GM19324 (cell line): ENCODE results near the gene PFDN1.

Source experiments
- ATAC-seq: cut with Tn5 transposase; IDR thresholded peaks from one replicate; pipeline ENCODE4 v1.9.1; 2021; ENCODE audit warnings: mild to moderate bottlenecking, moderate library complexity; ENCODE audit not compliant: unreplicated experiment, low FRiP score

The PFDN1 gene

DNA sequence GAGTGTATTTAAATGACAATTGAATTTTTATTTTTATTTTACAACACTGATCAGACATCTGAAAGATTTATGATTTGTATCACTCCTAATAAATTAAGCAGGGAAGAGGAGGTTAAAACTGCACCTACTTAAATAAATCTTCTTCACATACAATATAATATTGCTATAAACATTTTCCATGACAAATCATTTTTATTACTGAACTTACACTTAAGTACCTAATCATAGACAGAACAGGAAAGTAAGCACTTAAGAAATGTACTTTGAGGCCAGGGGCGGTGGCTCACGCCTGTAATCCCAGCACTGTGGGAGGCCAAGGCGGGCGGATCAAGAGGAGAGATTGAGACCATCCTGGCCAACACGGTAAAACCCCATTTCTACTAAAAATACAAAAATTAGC is 3.8 kb downstream of the PFDN1 start:
- no peak for ATAC-seq

DNA sequence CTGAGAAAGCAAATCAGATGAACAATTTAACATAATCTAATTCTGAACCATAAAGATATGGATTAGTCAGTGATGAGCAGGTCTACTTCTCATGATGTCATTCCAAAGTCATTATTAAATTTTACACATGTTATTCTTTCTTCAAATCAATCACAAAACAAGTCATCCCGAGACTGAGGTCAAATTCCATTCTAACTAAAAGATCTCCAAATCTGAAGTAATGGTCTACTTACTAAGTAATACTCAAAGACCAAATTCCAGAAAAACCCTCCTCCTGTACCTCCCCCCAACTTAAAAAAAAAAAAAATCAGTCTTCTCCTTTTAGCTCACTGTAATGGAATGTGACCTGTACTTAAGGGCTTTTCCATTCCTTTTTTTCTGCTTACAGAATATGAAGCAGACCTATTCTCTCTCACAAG is 4.7 kb downstream of the PFDN1 start:
- no peak for ATAC-seq

GRCh38 chr5:140297283-140297682 is 5.6 kb downstream of the PFDN1 start:
- no peak for ATAC-seq

GRCh38 chr5:140296289-140296688 is 6.6 kb downstream of the PFDN1 start:
- no peak for ATAC-seq

DNA sequence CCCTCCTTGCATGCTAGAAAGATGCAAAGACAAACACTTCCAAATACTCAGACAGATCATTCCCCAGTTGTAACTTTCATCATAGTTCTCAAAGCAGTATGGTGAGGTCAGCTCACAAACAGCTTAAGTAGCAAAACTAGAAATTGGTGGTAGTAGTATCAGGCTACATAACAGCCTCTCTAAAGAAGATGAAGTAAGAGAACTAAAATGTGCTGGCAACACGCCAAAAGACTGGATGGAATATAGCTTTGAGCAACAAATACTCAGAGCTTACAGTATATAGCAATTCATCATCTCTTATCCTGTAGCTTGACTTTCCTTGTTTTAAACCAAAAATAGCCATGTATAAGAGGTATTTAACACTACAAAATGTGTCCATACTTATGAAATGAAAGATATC is 7.5 kb downstream of the PFDN1 start:
- ATAC-seq = no peak

DNA sequence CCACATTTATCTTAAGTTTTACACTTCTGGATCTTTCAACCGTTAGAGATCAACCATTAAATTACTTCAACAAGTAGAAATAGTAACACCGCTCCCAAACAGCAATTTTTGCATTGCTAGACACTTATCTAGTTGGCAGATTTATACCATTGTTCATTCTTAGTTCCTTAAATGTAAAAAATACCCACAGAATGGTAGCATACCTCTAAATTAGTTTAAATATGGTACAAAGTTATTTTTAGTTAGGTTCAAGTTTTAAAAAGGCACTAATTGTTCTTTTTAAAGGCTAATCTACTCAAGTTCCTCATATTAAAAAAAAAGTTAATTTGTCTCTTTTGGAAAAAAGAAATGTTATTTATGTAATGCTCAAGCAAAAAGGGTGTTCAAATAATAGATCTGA is 8.1 kb downstream of the PFDN1 start:
- ATAC-seq = no peak

DNA sequence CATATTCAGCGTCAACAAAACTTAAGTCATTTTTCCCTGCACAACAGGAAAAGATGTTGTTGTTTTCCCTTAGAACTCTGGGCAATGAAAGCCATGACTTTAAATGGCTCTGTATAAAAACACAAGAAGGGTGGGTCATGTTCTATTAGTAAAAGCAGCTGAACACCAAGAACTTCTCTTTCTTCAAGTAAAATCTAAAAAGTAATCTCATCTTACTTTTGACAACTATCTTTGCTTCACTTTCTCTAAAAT is 9.1 kb downstream of the PFDN1 start:
- no peak for ATAC-seq

GRCh38 chr5:140293091-140293848 is 9.6 kb downstream of the PFDN1 start:
- ATAC-seq = no peak

GRCh38 chr5:140292212-140293036 is 10.5 kb downstream of the PFDN1 start:
- ATAC-seq = no peak

DNA sequence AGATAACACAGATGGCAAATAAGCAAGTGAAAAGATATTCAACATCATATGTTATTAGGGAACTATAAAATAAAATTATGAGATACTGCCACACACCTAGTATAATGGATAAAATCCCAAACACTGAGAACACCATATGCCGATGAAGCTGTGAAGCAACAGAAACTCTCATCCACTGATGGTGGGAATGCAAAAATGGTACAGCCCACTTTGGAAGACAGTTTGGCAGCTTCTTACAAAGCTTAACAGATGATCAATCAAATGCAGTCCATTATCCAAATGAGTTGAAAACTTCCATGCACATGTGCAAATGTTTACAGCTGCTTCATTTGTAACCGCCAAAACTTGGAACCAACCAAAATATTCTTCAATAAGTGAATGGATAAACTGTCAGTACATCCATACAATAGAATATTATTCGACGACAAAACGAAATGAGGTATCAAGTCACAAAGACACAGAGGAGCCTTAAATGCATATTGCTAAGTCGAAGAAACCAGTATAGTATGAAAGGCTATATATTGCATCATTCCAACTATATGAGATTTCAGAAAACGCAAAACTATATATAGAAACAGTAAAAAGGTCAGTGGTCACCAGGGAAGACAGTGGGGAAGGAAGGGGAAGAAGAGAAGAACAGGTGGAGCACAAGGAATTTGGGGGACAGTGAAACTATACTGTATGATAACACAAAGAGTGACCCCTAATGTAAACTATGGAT is 14.9 kb downstream of the PFDN1 start:
- no peak for ATAC-seq

DNA sequence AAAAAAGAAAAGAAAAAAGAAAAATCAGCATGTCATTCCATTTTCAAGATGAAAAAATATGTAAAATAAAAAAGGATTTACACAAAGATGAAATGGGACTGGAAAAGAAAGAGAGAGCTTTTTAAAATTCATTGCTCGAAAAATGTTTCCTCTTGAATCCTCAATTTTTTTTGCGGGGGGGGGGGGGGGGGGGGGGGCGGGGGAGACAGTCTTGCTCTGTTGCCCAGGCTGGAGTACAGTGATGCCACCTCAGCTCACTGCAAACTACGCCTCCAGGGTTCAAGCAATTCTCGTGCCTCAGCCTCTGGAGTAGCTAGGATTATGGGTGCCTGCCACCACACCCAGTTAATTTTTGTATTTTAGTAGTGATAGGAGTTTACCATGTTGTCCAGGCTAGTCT is 16.5 kb downstream of the PFDN1 start:
- ATAC-seq = no peak

GRCh38 chr5:140284013-140284412 is 18.9 kb downstream of the PFDN1 start:
- no peak for ATAC-seq

- no peak for ATAC-seq
Measured at GRCh38 chr5:140282266-140282665, 20.6 kb downstream of the PFDN1 start.

GRCh38 chr5:140275837-140276236 is 27.1 kb downstream of the PFDN1 start:
- no peak for ATAC-seq

DNA sequence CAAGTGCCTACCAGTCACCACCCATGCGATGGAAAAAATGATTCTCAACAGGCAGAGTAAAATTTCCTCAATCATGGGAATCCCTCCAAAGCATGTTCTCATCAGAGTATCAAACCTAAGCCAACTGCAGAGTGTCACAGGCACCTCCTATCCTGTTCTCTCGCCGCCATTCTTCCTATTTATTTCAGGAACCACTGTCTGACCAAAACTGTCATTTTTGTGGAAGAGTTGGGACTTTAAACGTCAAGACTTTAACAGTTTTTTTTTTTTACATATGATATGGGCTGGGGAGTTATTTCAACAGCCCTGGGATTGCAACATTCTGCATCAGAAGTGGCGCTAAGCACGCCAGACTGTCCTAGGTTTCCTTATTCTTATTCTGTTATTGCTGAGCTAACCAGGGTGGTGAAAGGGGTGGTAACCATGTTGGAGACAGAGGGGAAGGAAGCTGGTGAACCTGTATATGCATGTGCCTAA is 29.5 kb downstream of the PFDN1 start:
- ATAC-seq = no peak

GRCh38 chr5:140270008-140270407 is 32.9 kb downstream of the PFDN1 start:
- ATAC-seq = no peak

DNA sequence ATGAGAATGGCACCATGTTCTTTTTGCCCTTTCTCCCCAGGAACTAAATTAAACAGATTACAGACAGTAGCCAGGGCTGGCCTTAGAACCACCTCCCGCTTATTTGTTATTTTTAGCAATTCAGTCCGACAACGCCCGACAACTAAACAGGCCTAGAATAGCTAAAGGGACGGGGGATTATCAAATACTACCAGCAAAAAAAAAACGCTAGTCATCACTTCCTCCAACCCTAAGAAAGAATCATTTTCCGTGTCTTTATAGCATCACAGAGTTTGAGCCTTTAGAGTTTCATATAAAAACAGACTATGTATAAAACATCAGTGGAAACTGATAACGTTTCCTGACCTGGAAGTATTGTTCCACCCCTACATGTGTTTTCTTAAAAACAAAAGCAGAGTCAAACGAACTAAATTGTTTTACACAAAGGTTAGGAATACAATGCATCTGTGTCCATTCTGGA is 35.3 kb downstream of the PFDN1 start:
- ATAC-seq = no peak

GRCh38 chr5:140267201-140267540 is 35.7 kb downstream of the PFDN1 start:
- no peak for ATAC-seq

DNA sequence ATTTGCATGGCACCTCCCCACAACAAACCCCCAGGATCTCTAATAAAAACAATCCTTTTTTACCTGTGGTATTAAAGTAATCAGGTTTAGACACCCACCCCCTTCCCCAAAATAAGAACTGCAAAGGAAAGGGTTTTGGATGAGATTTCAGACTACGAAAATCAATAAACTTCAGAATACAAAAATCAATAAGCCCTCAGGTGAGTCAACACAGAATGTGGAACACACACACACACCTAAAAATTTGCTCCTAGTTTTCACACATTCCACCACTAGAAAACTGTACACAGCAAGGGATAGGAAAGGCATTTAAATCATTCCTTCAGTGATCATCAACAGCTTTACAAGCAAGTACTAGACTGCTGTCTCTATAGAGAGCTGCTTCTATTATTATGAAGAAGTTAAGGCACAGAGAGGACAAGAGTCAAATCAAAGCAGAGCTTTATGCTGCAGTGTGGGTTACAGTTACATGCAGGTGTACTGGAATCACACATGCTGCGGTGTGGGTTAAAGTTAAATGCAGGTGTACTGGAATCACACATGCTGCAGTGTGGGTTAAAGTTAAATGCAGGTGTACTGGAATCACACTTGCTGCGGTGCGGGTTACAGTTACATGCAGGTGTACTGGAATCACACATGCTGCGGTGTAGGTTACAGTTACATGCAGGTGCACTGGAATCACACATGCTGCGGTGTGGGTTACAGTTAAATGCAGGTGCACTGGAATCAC is 36.3 kb downstream of the PFDN1 start:
- no peak for ATAC-seq

DNA sequence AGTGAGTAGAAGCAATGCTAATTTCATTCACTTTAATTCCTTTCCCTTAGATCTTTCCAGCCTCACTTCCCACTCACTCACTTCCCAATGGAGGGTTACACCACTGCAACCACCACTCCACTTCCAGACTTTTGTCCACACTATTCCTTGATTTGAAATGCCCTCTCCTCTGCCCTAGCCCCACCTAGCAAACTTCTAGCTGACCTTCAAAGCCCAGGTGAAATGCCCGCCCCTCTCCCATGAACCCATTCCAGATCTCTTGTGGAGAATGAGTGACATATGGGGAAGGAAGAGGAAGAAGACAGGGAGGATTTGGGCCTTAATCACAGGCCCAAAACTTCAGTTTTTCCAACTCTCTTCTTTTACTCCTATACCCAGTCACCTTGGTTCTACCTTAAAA is 37.1 kb downstream of the PFDN1 start:
- ATAC-seq = no peak

- no peak for ATAC-seq
Measured at GRCh38 chr5:140262839-140263238, 40.1 kb downstream of the PFDN1 start.
